ENCODE data around the gene CD180.

Gene CD180

DNA sequence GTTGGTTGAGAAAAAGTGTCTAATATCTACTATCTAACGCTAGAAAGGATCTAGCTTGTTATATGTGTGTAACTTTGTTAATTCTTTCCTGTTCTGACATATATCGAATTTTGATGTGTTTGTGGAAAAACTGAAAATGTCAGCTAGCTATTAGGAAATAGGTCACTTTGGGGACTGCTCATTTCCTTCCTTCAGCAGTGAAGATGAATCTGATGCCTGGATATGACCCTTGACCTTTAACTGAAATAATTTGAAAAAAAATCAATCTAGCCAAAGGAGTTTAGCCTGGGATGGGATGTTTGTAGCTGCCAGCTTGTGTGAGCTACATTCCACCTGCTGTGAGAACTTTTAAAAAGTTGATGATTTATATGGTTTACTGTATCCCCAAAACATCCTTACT lies 66.8 kb downstream of the CD180 start:
- no peak for DNase-seq
- H3K4me3 ChIP-seq (ENCODE audit: low read depth, low read length): no peak overlapping the region
- no peak overlapping the region for H3K27ac ChIP-seq
- H3K36me3 ChIP-seq (replicated peaks): no peaks in the 10 kb centered on the region
- H3K27me3 ChIP-seq (replicated peaks): no peaks in the 10 kb centered on the region
- no peak for TF ChIP-seq CTCF (IDR thresholded peaks at IDR 0.05; ENCODE audit: low read depth, low read length, missing control alignments)
- in situ Hi-C loops (cut with HindIII; ENCODE audit: low pct_ligation_motif_present, low sequenced_read_pairs): no loop called here
